GM23338 (cell line): Measurements from ENCODE around the gene ADAP1. TPM values are rescaled to one million over a fixed set of nuclear protein-coding genes. Genes with fewer than 3 reads are reported as not detected.
A peak's percentile ranks its signal among the peaks of the same experiment; 100 is the strongest.

Source experiments
- ATAC-seq: fragments of 200-7000 bp; cut with Tn5 transposase; 3 replicates; pipeline ENCODE4 v1.9.1; 2020
- DNase-seq: peaks from one replicate; pipeline ENCODE4 v3.0.0-alpha.2; 2015; ENCODE audit warnings: low spot score
- H2AFZ ChIP-seq: fragments of 200-600 bp; sonication (generic); 2 replicates; pipeline ENCODE4 v1.8.0; 2016; ENCODE audit warnings: antibody characterized with exemption, mild to moderate bottlenecking, moderate library complexity
- H3F3A ChIP-seq: fragments of 200-600 bp; sonication (generic); replicated peaks from 2 replicates; pipeline ENCODE4 v1.8.0; 2017; ENCODE audit warnings: antibody characterized with exemption, mixed run types, low read depth
- H3K27ac ChIP-seq: fragments of 200-600 bp; sonication (generic); 2 replicates; pipeline ENCODE4 v1.6.1; 2016; ENCODE audit warnings: low read depth
- H3K27me3 ChIP-seq: fragments of 200-600 bp; sonication (generic); 2 replicates; pipeline ENCODE4 v1.8.0; 2016; ENCODE audit warnings: mild to moderate bottlenecking, mixed run types, moderate library complexity; ENCODE audit not compliant: insufficient read depth
- H3K36me3 ChIP-seq: fragments of 200-600 bp; sonication (generic); 2 replicates; pipeline ENCODE4 v1.8.0; 2016; ENCODE audit warnings: mild to moderate bottlenecking; ENCODE audit not compliant: insufficient read depth
- H3K4me1 ChIP-seq: fragments of 200-600 bp; sonication (generic); 2 replicates; pipeline ENCODE4 v1.8.0; 2016; ENCODE audit warnings: mild to moderate bottlenecking, moderate library complexity; ENCODE audit not compliant: insufficient read depth
- H3K4me2 ChIP-seq: fragments of 200-600 bp; sonication (generic); 2 replicates; pipeline ENCODE4 v1.7.1; 2017; ENCODE audit warnings: mixed run types
- H3K4me3 ChIP-seq: fragments of 200-600 bp; sonication (generic); 2 replicates; pipeline ENCODE4 v1.6.1; 2016; ENCODE audit warnings: mixed run types
- H3K79me2 ChIP-seq: fragments of 200-600 bp; sonication (generic); replicated peaks from 2 replicates; pipeline ENCODE4 v1.8.0; 2017; ENCODE audit warnings: mild to moderate bottlenecking; ENCODE audit not compliant: insufficient read depth
- H3K9me2 ChIP-seq: fragments of 200-600 bp; sonication (generic); 2 replicates; pipeline ENCODE4 v1.8.0; 2017; ENCODE audit not compliant: insufficient read depth
- H4K20me1 ChIP-seq: fragments of 200-600 bp; sonication (generic); replicated peaks from 2 replicates; pipeline ENCODE4 v1.8.0; 2017; ENCODE audit warnings: mild to moderate bottlenecking; ENCODE audit not compliant: insufficient read depth
- H3K27ac Mint-ChIP-seq: 2 replicates; pipeline ENCODE4 v1.8.0; 2020; ENCODE audit warnings: inconsistent platforms, mild to moderate bottlenecking, moderate library complexity, mixed read lengths
- H3K27me3 Mint-ChIP-seq: 3 replicates; pipeline ENCODE4 v1.8.0; 2022; ENCODE audit warnings: low read depth, mild to moderate bottlenecking, moderate library complexity, mixed read lengths, inconsistent platforms; ENCODE audit not compliant: insufficient read depth, poor library complexity
- H3K36me3 Mint-ChIP-seq: 3 replicates; pipeline ENCODE4 v1.8.0; 2021; ENCODE audit warnings: low read depth, mild to moderate bottlenecking, inconsistent platforms, moderate library complexity, mixed read lengths
- H3K4me1 Mint-ChIP-seq: 3 replicates; pipeline ENCODE4 v1.8.0; 2020; ENCODE audit warnings: mild to moderate bottlenecking, inconsistent platforms, mixed read lengths
- H3K4me3 Mint-ChIP-seq: 3 replicates; pipeline ENCODE4 v1.8.0; 2021; ENCODE audit warnings: moderate library complexity, mild to moderate bottlenecking, inconsistent platforms, mixed read lengths
- H3K9me3 Mint-ChIP-seq: 3 replicates; pipeline ENCODE4 v1.8.0; 2020; ENCODE audit warnings: moderate library complexity, mild to moderate bottlenecking, inconsistent platforms, mixed read lengths
- CREB1 ChIP-seq: fragments of 250-450 bp; sonication (Bioruptor Pico); IDR thresholded peaks from 2 replicates; pipeline ENCODE4 v1.5.0; 2020; ENCODE audit warnings: low read depth, mild to moderate bottlenecking, moderate library complexity
- EZH2 ChIP-seq: fragments of 200-600 bp; sonication (generic); IDR thresholded peaks from one replicate; pipeline ENCODE4 v1.8.0; 2017; ENCODE audit warnings: antibody characterized with exemption, mild to moderate bottlenecking, low read depth; ENCODE audit not compliant: unreplicated experiment
- EZH2phosphoT487 ChIP-seq: fragments of 200-600 bp; sonication (generic); IDR thresholded peaks from one replicate; pipeline ENCODE4 v1.8.1; 2018; ENCODE audit warnings: antibody characterized with exemption; ENCODE audit not compliant: unreplicated experiment
- JUNB ChIP-seq: IDR thresholded peaks from one replicate; pipeline ENCODE4 v1.6.1; 2016; ENCODE audit warnings: antibody characterized with exemption; ENCODE audit not compliant: unreplicated experiment
- NANOG ChIP-seq: IDR thresholded peaks from 2 replicates; pipeline ENCODE4 v1.6.1; 2016; ENCODE audit warnings: antibody characterized with exemption, borderline replicate concordance
- POLR2AphosphoS5 ChIP-seq: IDR thresholded peaks from 2 replicates; pipeline ENCODE4 v1.6.1; 2016; ENCODE audit warnings: antibody characterized with exemption, low read depth
- STAT1 ChIP-seq: IDR thresholded peaks from one replicate; pipeline ENCODE4 v1.6.1; 2016; ENCODE audit warnings: antibody characterized with exemption; ENCODE audit not compliant: unreplicated experiment
- ZNF114 ChIP-seq: fragments of 250-450 bp; sonication (Bioruptor Pico); IDR thresholded peaks from 2 replicates; pipeline ENCODE4 v1.5.0; 2020; ENCODE audit warnings: mild to moderate bottlenecking, moderate library complexity
- ZNF331 ChIP-seq: fragments of 250-450 bp; sonication (Bioruptor Pico); IDR thresholded peaks from 2 replicates; pipeline ENCODE4 v1.5.0; 2020; ENCODE audit warnings: low read depth, mild to moderate bottlenecking, moderate library complexity
- polyA plus RNA-seq: library from polyadenylated mRNA; unstranded; fragments of >200 nt; fragmentation: Nextera tagmentation; extraction: Ambion mirVana; gene quantifications from 2 replicates; pipeline ENCODE4 v1.2.1, GENCODE V29; 2016
- total RNA-seq: library from RNA; depleted of rRNA; stranded (reverse); fragments of >200 nt; shearing (Covaris generic); gene quantifications from 2 replicates; pipeline ENCODE4 v1.2.3, GENCODE V29; 2014
- TF ChIP-seq, protein P1 (sequence below): IDR thresholded peaks from one replicate; pipeline ENCODE4 v1.6.1; 2018; ENCODE audit warnings: antibody characterized with exemption; ENCODE audit not compliant: unreplicated experiment
- TF ChIP-seq, protein P2 (sequence below): fragments of 250-450 bp; sonication (Bioruptor Pico); IDR thresholded peaks from 2 replicates; pipeline ENCODE4 v1.5.0; 2020; ENCODE audit warnings: mild to moderate bottlenecking, moderate library complexity
- TF ChIP-seq, protein P3 (sequence below), 2 experiments: fragments of 200-600 bp in 1 of 2; sonication (generic) in 1 of 2; conservative IDR thresholded peaks; 2 replicates each; pipeline versions ENCODE4 v1.5.1 to v1.6.1; 2016 to 2017; ENCODE audit warnings: antibody characterized with exemption in 2 of 2, low read depth in 2 of 2, mild to moderate bottlenecking in 2 of 2, moderate library complexity in 1 of 2
- TF ChIP-seq, protein P4 (sequence below): IDR thresholded peaks from 2 replicates; pipeline ENCODE4 v1.6.1; 2016; ENCODE audit warnings: antibody characterized with exemption

Gene ADAP1
- total and polyA plus RNA-seq, 2 experiments from 2014 or later, result 2.2 to 9.6 TPM

DNA sequence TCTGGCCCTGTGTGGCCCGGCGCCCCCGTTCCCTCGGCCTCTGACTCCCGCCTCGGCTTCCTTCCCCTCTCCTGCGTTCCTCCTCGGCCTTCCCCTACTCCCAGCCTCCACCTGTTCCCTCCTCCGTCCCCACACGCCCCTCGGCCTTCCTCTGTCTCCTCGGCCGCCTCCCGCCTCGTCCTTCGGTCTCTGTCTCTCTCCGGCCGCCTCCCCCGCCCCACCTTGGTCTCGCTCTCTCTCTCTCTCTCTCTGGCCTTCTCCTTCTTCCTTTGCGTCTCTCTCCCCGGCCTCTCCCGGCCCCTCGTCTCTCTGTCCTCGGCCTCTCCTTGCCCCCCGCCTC lies 77.5 kb downstream of the ADAP1 start:
- peak overlapping the region; percentile 86 for H3K27ac ChIP-seq
- peak overlapping the region; percentile 81 for H3K4me2 ChIP-seq
- ATAC-seq (peak; percentile 8), DNase-seq (no peak)
- peak overlapping the region; percentile 79 for H3K4me3 ChIP-seq
- H3K9me2 ChIP-seq, result no peaks in the 10 kb centered on the region
- Mint-ChIP-seq H3K27me3 (peaks cover 7% of the 10 kb centered on the region), H3K36me3 (peaks cover 48% of the 10 kb centered on the region), H3K27ac (peak overlapping the region; percentile 92), H3K4me3 (peak overlapping the region; percentile 88), H3K9me3 (peaks cover 7% of the 10 kb centered on the region; the same call in 2 of the 3 replicates), H3K4me1 (peaks cover 15% of the 10 kb centered on the region)
- H3K79me2 ChIP-seq, result peaks cover 50% of the 10 kb centered on the region
- no peaks in the 10 kb centered on the region; the same call in none of the 2 replicates for H3K36me3 ChIP-seq
- TF ChIP-seq EZH2, result no peak
- no peak for TF ChIP-seq ZNF114
- TF ChIP-seq STAT1, result no peak
- TF ChIP-seq JUNB, result no peak
- TF ChIP-seq, protein P1, sequence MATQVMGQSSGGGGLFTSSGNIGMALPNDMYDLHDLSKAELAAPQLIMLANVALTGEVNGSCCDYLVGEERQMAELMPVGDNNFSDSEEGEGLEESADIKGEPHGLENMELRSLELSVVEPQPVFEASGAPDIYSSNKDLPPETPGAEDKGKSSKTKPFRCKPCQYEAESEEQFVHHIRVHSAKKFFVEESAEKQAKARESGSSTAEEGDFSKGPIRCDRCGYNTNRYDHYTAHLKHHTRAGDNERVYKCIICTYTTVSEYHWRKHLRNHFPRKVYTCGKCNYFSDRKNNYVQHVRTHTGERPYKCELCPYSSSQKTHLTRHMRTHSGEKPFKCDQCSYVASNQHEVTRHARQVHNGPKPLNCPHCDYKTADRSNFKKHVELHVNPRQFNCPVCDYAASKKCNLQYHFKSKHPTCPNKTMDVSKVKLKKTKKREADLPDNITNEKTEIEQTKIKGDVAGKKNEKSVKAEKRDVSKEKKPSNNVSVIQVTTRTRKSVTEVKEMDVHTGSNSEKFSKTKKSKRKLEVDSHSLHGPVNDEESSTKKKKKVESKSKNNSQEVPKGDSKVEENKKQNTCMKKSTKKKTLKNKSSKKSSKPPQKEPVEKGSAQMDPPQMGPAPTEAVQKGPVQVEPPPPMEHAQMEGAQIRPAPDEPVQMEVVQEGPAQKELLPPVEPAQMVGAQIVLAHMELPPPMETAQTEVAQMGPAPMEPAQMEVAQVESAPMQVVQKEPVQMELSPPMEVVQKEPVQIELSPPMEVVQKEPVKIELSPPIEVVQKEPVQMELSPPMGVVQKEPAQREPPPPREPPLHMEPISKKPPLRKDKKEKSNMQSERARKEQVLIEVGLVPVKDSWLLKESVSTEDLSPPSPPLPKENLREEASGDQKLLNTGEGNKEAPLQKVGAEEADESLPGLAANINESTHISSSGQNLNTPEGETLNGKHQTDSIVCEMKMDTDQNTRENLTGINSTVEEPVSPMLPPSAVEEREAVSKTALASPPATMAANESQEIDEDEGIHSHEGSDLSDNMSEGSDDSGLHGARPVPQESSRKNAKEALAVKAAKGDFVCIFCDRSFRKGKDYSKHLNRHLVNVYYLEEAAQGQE, result no peak
- TF ChIP-seq, protein P2, sequence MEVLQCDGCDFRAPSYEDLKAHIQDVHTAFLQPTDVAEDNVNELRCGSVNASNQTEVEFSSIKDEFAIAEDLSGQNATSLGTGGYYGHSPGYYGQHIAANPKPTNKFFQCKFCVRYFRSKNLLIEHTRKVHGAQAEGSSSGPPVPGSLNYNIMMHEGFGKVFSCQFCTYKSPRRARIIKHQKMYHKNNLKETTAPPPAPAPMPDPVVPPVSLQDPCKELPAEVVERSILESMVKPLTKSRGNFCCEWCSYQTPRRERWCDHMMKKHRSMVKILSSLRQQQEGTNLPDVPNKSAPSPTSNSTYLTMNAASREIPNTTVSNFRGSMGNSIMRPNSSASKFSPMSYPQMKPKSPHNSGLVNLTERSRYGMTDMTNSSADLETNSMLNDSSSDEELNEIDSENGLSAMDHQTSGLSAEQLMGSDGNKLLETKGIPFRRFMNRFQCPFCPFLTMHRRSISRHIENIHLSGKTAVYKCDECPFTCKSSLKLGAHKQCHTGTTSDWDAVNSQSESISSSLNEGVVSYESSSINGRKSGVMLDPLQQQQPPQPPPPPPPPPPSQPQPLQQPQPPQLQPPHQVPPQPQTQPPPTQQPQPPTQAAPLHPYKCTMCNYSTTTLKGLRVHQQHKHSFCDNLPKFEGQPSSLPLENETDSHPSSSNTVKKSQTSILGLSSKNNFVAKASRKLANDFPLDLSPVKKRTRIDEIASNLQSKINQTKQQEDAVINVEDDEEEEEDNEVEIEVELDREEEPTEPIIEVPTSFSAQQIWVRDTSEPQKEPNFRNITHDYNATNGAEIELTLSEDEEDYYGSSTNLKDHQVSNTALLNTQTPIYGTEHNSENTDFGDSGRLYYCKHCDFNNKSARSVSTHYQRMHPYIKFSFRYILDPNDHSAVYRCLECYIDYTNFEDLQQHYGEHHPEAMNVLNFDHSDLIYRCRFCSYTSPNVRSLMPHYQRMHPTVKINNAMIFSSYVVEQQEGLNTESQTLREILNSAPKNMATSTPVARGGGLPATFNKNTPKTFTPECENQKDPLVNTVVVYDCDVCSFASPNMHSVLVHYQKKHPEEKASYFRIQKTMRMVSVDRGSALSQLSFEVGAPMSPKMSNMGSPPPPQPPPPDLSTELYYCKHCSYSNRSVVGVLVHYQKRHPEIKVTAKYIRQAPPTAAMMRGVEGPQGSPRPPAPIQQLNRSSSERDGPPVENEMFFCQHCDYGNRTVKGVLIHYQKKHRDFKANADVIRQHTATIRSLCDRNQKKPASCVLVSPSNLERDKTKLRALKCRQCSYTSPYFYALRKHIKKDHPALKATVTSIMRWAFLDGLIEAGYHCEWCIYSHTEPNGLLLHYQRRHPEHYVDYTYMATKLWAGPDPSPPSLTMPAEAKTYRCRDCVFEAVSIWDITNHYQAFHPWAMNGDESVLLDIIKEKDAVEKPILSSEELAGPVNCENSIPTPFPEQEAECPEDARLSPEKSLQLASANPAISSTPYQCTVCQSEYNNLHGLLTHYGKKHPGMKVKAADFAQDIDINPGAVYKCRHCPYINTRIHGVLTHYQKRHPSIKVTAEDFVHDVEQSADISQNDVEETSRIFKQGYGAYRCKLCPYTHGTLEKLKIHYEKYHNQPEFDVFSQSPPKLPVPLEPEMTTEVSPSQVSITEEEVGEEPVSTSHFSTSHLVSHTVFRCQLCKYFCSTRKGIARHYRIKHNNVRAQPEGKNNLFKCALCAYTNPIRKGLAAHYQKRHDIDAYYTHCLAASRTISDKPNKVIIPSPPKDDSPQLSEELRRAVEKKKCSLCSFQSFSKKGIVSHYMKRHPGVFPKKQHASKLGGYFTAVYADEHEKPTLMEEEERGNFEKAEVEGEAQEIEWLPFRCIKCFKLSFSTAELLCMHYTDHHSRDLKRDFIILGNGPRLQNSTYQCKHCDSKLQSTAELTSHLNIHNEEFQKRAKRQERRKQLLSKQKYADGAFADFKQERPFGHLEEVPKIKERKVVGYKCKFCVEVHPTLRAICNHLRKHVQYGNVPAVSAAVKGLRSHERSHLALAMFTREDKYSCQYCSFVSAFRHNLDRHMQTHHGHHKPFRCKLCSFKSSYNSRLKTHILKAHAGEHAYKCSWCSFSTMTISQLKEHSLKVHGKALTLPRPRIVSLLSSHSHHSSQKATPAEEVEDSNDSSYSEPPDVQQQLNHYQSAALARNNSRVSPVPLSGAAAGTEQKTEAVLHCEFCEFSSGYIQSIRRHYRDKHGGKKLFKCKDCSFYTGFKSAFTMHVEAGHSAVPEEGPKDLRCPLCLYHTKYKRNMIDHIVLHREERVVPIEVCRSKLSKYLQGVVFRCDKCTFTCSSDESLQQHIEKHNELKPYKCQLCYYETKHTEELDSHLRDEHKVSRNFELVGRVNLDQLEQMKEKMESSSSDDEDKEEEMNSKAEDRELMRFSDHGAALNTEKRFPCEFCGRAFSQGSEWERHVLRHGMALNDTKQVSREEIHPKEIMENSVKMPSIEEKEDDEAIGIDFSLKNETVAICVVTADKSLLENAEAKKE (CRISPR knock-in tag), result no peak
- TF ChIP-seq POLR2AphosphoS5, result no peak
- no peak for TF ChIP-seq CREB1 (CRISPR knock-in tag)
- TF ChIP-seq, protein P3, sequence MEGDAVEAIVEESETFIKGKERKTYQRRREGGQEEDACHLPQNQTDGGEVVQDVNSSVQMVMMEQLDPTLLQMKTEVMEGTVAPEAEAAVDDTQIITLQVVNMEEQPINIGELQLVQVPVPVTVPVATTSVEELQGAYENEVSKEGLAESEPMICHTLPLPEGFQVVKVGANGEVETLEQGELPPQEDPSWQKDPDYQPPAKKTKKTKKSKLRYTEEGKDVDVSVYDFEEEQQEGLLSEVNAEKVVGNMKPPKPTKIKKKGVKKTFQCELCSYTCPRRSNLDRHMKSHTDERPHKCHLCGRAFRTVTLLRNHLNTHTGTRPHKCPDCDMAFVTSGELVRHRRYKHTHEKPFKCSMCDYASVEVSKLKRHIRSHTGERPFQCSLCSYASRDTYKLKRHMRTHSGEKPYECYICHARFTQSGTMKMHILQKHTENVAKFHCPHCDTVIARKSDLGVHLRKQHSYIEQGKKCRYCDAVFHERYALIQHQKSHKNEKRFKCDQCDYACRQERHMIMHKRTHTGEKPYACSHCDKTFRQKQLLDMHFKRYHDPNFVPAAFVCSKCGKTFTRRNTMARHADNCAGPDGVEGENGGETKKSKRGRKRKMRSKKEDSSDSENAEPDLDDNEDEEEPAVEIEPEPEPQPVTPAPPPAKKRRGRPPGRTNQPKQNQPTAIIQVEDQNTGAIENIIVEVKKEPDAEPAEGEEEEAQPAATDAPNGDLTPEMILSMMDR (conservative IDR thresholded peaks at IDR 0.05; ENCODE audit: low read depth in 2 of 2), result no peak
- TF ChIP-seq EZH2phosphoT487, result no peak
- TF ChIP-seq NANOG, result no peak
- TF ChIP-seq, protein P4, sequence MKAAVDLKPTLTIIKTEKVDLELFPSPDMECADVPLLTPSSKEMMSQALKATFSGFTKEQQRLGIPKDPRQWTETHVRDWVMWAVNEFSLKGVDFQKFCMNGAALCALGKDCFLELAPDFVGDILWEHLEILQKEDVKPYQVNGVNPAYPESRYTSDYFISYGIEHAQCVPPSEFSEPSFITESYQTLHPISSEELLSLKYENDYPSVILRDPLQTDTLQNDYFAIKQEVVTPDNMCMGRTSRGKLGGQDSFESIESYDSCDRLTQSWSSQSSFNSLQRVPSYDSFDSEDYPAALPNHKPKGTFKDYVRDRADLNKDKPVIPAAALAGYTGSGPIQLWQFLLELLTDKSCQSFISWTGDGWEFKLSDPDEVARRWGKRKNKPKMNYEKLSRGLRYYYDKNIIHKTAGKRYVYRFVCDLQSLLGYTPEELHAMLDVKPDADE, result no peak
- TF ChIP-seq ZNF331, result no peak
- H4K20me1 ChIP-seq, result peaks cover 30% of the 10 kb centered on the region
- H3K27me3 ChIP-seq, result no peaks in the 10 kb centered on the region
- peaks cover 29% of the 10 kb centered on the region for H3F3A ChIP-seq
- H3K4me1 ChIP-seq, result peaks cover 10% of the 10 kb centered on the region; the same call in 1 of the 2 replicates
- no peak overlapping the region for H2AFZ ChIP-seq
